Spleen (tissue), 11 donors: ENCODE data around the gene AP3S1. TPM values are rescaled to one million over a fixed set of nuclear protein-coding genes. Genes with fewer than 3 reads are reported as not detected.

ENCODE experiments used
- DNase-seq: peaks from one replicate; pipeline ENCODE4 v3.0.0-alpha.2; 2020
- H3K27ac ChIP-seq, 8 donors: fragments of 200-600 bp; sonication (generic) in 7 of 8; 1 replicate in 4 of 8; 2 replicates in 4 of 8; pipeline versions ENCODE4 v1.5.0 to v1.8.0; 2016 to 2021; ENCODE audit warnings: inconsistent platforms in 4 of 8, mild to moderate bottlenecking in 4 of 8, moderate library complexity in 1 of 8
- H3K27me3 ChIP-seq, 7 donors: fragments of 200-600 bp; sonication (generic) in 6 of 7; replicated peaks in 1 of 7; 1 replicate in 4 of 7; 2 replicates in 3 of 7; pipeline versions ENCODE4 v1.5.0 to v1.8.0; 2016 to 2021; ENCODE audit warnings: inconsistent platforms in 3 of 7, mild to moderate bottlenecking in 1 of 7
- H3K36me3 ChIP-seq, 6 donors: fragments of 200-600 bp; sonication (generic) in 5 of 6; 1 replicate in 4 of 6; 2 replicates in 2 of 6; pipeline versions ENCODE4 v1.5.0 to v1.8.0; 2016 to 2021; ENCODE audit warnings: inconsistent platforms in 2 of 6
- H3K4me1 ChIP-seq, 6 donors: fragments of 200-600 bp; sonication (generic) in 5 of 6; 1 replicate in 3 of 6; 2 replicates in 3 of 6; pipeline versions ENCODE4 v1.5.0 to v1.8.0; 2016 to 2021; ENCODE audit warnings: inconsistent platforms in 3 of 6
- H3K4me3 ChIP-seq, 8 donors: fragments of 200-600 bp; sonication (generic) in 7 of 8; 1 replicate in 4 of 8; 2 replicates in 4 of 8; pipeline versions ENCODE4 v1.5.0 to v1.8.0; 2016 to 2021; ENCODE audit warnings: inconsistent platforms in 4 of 8, mild to moderate bottlenecking in 4 of 8, moderate library complexity in 2 of 8
- H3K9me3 ChIP-seq, 8 donors: fragments of 200-600 bp; sonication (generic) in 7 of 8; 1 replicate in 4 of 8; 2 replicates in 4 of 8; pipeline versions ENCODE4 v1.5.0 to v1.8.0; 2016 to 2021; ENCODE audit warnings: inconsistent platforms in 4 of 8
- CTCF ChIP-seq, 11 experiments: fragments of 200-600 bp in 7 of 11; fragments of 450-650 bp in 4 of 11; sonication (generic) in 4 of 11; IDR thresholded peaks in 8 of 11; conservative IDR thresholded peaks in 3 of 11; 1 replicate in 7 of 11; 2 replicates in 4 of 11; pipeline versions ENCODE4 v1.4.0 to v1.8.0; 2016 to 2021; ENCODE audit warnings: antibody characterized with exemption in 11 of 11, inconsistent platforms in 4 of 11, mild to moderate bottlenecking in 1 of 11
- POLR2A ChIP-seq, 3 donors: fragments of 450-650 bp; IDR thresholded peaks; one replicate each; pipeline ENCODE4 v1.5.1; 2017; ENCODE audit warnings: antibody characterized with exemption in 3 of 3, mild to moderate bottlenecking in 1 of 3
- POLR2AphosphoS5 ChIP-seq, 3 donors: sonication (generic); formaldehyde crosslinking; IDR thresholded peaks; one replicate each; pipeline ENCODE4 v1.5.1; 2017; ENCODE audit warnings: antibody characterized with exemption in 3 of 3
- WGBS, 5 donors: extraction: QIAGEN DNeasy Blood & Tissue Kit in 3 of 5; methylation state at CpG; one replicate each; pipeline versions ENCODE4 v1.1.5 to v1.1.7; 2013 to 2018; 5-methylcytosine and 5-hydroxymethylcytosine counted together
- intact Hi-C: fragments of 100-400 bp; cut with DNase I; formaldehyde crosslinking; loops from one replicate; pipeline ENCODE4 v1.15.0; 2023; ENCODE audit warnings: low total_unique reads
- polyA plus RNA-seq, 3 donors: library from polyadenylated mRNA; stranded (reverse); fragments of 200-250 nt; gene quantifications; one replicate each; pipeline ENCODE4 v1.2.1, GENCODE V29; 2013
- total RNA-seq, 7 donors: library from RNA; depleted of rRNA in 3 of 7; stranded (reverse); fragments of >200 nt in 3 of 7; fragmentation: NEBNext Ultra II Directional in 4 of 7; extraction: Animal tissue kit (Norgen Biotek cat#: 25700) in 4 of 7; gene quantifications; one replicate each; pipeline versions ENCODE4 v1.1.0 to v1.2.1, GENCODE V29; 2016 to 2021
- donor health status: healthy with polysubstance abuse.
- donor health status: DM: no; HTN: no; CAD: no; lungs with moderate emphysema.
- donor health status: DM: no; HTN: no; CAD: no.
- donor health status: Bipolar disorder and iron deficiency.
- donor health status: healthy.
- donor health status: DM: no; HTN: no; CAD: no.
- donor health status: DM: yes; HTN: yes; CAD: no.

The AP3S1 gene
- total and polyA plus RNA-seq, 10 donors, result 42.0 to 190 (median 61.7) TPM

- Histone ChIP-seq H3K4me1 (peaks cover 9 to 21% (median 20%) of the 10 kb centered on the region in 6 donors), H3K27ac (no peak overlapping the region), H3K9me3 (no peaks in the 10 kb centered on the region), H3K36me3 (no peaks in the 10 kb centered on the region), H3K4me3 (no peak overlapping the region), H3K27me3 (peaks cover 0 to 58% (median 32%) of the 10 kb centered on the region in 7 donors)
- 70 to 93% (median 82%) methylated on average over 1 of the region's 1 CpG for WGBS, 5 donors
- TF ChIP-seq POLR2AphosphoS5 (IDR thresholded peaks at IDR 0.05) (no peak), POLR2A (IDR thresholded peaks at IDR 0.05) (no peak), CTCF (IDR thresholded peaks at IDR 0.05 in 8 of 11, conservative IDR thresholded peaks at IDR 0.05 in 3 of 11) (no peak)
- no peak for DNase-seq
- intact Hi-C loops, result no loop called here
Measured at GRCh38 chr5:115812372-115812771, 29.4 kb upstream of the AP3S1 start.

- TF ChIP-seq POLR2A (IDR thresholded peaks at IDR 0.05) (no peak), CTCF (IDR thresholded peaks at IDR 0.05 in 8 of 11, conservative IDR thresholded peaks at IDR 0.05 in 3 of 11) (no peak), POLR2AphosphoS5 (IDR thresholded peaks at IDR 0.05) (no peak)
- Histone ChIP-seq H3K27me3 (peaks cover 0 to 71% (median 33%) of the 10 kb centered on the region in 7 donors), H3K27ac (no peak overlapping the region), H3K36me3 (no peaks in the 10 kb centered on the region), H3K9me3 (no peaks in the 10 kb centered on the region), H3K4me3 (no peak overlapping the region), H3K4me1 (peaks cover 9 to 21% (median 20%) of the 10 kb centered on the region in 6 donors)
- DNase-seq, result no peak
- WGBS, 5 donors, result 64 to 76% (median 69%) methylated on average over 5 of the region's 5 CpGs
- intact Hi-C loops, result no loop called here
Measured at GRCh38 chr5:115813719-115814118, 28.0 kb upstream of the AP3S1 start.

- no peaks in the 10 kb centered on the region for H3K36me3 ChIP-seq
- H3K27ac ChIP-seq, result no peak overlapping the region
- TF ChIP-seq POLR2A (IDR thresholded peaks at IDR 0.05) (no peak), CTCF (IDR thresholded peaks at IDR 0.05 in 8 of 11, conservative IDR thresholded peaks at IDR 0.05 in 3 of 11) (no peak), POLR2AphosphoS5 (IDR thresholded peaks at IDR 0.05) (no peak)
- intact Hi-C loops, result no loop called here
- DNase-seq, result no peak
- 18 to 33% (median 25%) methylated on average over 21 of the region's 21 CpGs for WGBS, 5 donors
- peak overlapping the region; percentile 29 to 70 (median 44) for H3K4me3 ChIP-seq
- peaks cover 9 to 21% (median 20%) of the 10 kb centered on the region in 6 donors for H3K4me1 ChIP-seq
- H3K9me3 ChIP-seq, result no peaks in the 10 kb centered on the region
- peaks cover 0 to 76% (median 33%) of the 10 kb centered on the region in 7 donors for H3K27me3 ChIP-seq
Measured at GRCh38 chr5:115815006-115815692, 26.6 kb upstream of the AP3S1 start.

- no peak for TF ChIP-seq CTCF (IDR thresholded peaks at IDR 0.05 in 8 of 11, conservative IDR thresholded peaks at IDR 0.05 in 3 of 11)
- no peak for TF ChIP-seq POLR2AphosphoS5 (IDR thresholded peaks at IDR 0.05)
- TF ChIP-seq POLR2A (IDR thresholded peaks at IDR 0.05), result no peak
- DNase-seq, result no peak
- H3K4me1 ChIP-seq, result peaks cover 9 to 21% (median 20%) of the 10 kb centered on the region in 6 donors
- peak overlapping the region; percentile 29 to 70 (median 44) for H3K4me3 ChIP-seq
- intact Hi-C loops, result no loop called here
- H3K27ac ChIP-seq, result peak overlapping the region in 1 of 8 donors; percentile 46
- H3K9me3 ChIP-seq, result no peaks in the 10 kb centered on the region
- peaks cover 0 to 76% (median 33%) of the 10 kb centered on the region in 7 donors for H3K27me3 ChIP-seq
- no peaks in the 10 kb centered on the region for H3K36me3 ChIP-seq
- 2 to 7% (median 3%) methylated on average over 19 to 48 of the region's 48 CpGs for WGBS, 5 donors
Measured at GRCh38 chr5:115815693-115816225, 26.0 kb upstream of the AP3S1 start.
